AML-193 (cell line): ENCODE measurements around the gene PCSK4.

ENCODE experiments used
- DNase-seq, 2 experiments: peaks; one replicate each; lab custom pipeline; 2025; lab: John Stamatoyannopoulos, UW

PCSK4 gene

DNA sequence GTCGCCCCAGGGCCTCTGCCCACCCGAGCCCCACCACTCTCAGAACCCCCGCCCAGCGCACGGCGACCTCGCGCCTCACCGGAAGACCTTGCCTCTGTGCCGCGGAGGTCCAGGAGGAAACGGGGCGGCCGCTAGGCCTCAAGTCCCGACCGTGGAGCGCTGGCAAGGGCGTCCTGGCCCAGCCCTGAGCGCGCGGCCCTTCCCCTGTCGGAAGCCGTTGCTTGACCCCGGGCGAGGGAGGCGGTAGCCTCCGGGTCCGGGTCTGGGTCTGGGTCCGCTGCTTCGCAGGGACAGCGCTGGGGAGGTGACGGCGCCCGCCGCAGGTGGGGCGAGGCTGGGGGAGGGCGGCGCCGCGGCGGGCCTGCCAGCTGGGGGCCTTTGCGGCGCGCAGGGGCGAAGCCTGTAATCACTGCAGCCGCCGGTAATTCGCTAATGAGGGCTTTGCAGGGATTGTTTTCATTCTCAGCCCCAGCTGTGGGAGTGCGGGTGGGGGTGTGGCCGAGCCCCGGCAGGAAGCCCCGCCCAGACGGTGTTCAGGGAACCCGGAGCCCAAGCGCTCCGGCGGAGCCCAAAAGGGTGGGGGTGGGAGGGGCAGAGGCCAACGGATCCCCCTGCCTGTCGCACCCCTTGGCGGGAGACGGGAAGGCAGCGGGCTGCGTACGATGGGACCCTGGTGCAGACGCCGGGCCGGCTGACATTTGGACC, 19.7 kb downstream of the PCSK4 start:
- DNase-seq: no peak

GRCh38 chr19:1470055-1470304, 20.2 kb downstream of the PCSK4 start:
- DNase-seq: no peak

DNA sequence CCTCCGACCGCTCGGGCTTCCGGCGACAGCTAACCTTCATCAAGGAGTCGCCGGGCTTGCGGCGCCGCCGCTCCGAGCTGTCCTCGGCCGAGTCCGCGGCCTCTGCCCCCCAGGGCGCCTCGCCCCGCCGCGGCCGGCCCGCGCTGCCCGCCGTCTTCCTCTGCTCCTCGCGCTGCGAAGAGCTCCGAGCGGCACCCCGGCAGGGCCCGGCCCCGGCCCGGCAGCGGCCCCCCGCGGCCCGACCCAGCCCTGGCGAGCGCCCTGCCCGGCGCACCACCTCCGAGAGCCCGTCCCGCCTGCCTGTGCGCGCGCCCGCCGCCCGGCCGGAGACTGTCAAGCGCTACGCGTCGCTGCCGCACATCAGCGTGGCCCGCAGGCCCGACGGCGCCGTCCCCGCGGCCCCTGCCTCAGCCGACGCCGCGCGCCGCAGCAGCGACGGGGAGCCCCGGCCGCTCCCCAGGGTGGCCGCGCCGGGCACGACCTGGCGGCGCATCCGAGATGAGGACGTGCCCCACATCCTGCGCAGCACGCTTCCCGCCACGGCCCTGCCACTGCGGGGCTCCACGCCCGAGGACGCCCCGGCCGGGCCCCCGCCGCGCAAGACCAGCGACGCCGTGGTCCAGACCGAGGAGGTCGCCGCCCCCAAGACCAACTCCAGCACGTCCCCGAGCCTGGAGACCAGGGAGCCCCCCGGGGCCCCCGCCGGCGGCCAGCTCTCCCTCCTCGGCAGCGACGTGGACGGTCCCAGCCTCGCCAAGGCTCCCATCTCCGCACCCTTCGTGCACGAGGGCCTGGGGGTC, 20.7 kb downstream of the PCSK4 start:
- DNase-seq: no peak

- no peak for DNase-seq
Measured at GRCh38 chr19:1468821-1469254, 21.3 kb downstream of the PCSK4 start.

- DNase-seq: no peak
Measured at GRCh38 chr19:1468274-1468820, 21.8 kb downstream of the PCSK4 start.

DNA sequence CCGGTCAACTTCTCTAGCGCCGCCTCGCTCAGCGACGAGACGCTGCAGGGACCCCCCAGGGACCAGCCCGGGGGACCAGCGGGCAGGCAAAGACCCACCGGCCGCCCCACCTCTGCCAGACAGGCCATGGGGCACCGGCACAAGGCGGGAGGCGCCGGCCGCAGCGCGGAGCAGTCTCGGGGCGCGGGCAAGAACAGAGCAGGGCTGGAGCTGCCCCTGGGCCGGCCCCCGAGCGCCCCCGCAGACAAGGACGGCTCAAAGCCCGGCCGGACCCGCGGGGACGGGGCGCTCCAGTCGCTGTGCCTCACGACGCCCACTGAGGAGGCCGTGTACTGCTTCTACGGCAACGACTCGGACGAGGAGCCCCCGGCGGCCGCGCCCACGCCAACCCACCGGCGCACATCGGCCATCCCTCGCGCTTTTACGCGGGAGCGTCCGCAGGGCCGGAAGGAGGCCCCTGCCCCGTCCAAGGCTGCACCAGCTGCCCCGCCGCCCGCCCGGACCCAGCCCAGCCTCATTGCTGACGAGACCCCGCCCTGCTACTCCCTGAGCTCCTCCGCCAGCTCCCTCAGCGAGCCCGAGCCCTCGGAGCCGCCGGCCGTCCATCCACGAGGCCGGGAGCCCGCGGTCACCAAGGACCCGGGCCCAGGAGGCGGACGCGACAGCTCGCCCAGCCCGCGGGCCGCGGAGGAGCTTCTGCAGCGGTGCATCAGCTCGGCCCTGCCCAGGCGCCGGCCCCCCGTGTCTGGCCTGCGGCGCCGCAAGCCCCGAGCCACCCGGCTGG, 22.5 kb downstream of the PCSK4 start:
- no peak for DNase-seq

GRCh38 chr19:1467215-1467489, 23.0 kb downstream of the PCSK4 start:
- DNase-seq: no peak

DNA sequence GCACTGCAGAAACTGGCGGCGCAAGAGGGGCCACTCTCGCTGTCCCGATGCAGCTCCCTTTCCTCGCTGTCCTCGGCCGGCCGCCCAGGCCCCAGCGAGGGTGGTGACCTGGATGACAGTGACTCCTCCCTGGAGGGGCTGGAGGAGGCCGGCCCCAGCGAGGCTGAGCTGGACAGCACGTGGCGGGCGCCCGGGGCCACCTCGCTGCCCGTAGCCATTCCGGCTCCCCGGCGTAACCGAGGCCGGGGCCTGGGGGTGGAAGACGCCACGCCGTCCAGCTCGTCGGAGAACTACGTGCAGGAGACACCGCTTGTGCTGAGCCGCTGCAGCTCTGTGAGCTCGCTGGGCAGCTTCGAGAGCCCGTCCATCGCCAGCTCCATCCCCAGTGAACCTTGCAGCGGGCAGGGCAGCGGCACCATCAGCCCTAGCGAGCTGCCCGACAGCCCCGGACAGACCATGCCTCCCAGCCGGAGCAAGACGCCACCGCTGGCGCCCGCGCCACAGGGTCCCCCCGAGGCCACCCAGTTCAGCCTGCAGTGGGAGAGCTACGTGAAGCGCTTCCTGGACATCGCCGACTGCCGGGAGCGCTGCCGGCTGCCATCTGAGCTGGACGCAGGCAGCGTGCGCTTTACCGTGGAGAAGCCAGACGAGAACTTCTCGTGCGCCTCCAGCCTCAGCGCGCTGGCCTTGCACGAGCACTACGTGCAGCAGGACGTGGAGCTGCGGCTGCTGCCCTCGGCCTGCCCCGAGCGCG, 23.5 kb downstream of the PCSK4 start:
- DNase-seq: no peak

- DNase-seq: no peak
Measured at GRCh38 chr19:1466018-1466460, 24.1 kb downstream of the PCSK4 start.

DNA sequence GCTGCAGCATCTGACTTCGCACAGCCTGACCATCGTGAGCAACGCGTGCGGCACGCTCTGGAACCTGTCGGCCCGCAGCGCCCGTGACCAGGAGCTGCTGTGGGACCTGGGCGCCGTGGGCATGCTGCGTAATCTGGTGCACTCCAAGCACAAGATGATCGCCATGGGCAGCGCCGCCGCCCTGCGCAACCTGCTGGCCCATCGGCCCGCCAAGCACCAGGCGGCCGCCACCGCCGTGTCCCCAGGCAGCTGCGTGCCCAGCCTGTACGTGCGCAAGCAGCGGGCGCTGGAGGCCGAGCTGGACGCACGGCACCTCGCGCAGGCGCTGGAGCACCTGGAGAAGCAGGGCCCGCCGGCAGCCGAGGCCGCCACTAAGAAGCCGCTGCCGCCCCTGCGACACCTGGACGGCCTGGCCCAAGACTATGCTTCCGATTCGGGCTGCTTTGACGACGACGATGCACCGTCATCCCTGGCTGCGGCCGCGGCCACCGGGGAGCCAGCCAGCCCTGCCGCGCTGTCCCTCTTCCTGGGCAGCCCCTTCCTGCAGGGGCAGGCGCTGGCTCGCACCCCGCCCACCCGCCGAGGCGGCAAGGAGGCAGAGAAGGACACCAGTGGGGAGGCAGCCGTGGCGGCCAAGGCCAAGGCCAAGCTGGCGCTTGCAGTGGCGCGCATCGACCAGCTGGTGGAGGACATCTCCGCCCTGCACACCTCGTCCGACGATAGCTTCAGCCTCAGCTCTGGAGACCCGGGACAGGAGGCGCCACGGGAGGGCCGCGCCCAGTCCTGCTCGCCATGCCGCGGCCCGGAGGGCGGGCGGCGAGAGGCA, 24.7 kb downstream of the PCSK4 start:
- no peak for DNase-seq

DNA sequence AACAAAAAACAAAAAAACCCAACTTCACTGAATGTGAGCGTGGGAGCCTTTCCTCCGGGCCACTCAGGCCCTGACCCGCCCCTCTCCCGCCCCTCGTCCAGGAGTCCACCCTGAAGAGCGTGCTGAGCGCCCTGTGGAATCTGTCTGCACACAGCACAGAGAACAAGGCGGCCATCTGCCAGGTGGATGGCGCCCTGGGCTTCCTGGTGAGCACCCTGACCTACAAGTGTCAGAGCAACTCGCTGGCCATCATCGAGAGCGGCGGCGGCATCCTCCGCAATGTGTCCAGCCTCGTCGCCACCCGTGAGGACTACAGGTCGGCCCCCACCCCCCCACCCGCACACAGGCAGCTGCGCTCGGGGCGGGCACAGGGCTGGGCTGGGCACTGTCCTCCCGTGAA, 28.3 kb downstream of the PCSK4 start:
- no peak for DNase-seq

- no peak for DNase-seq
Measured at GRCh38 chr19:1460033-1460995, 29.8 kb downstream of the PCSK4 start.

- no peak for DNase-seq
Measured at GRCh38 chr19:1459479-1459878, 30.7 kb downstream of the PCSK4 start.

- DNase-seq: no peak
Measured at GRCh38 chr19:1457892-1458291, 32.3 kb downstream of the PCSK4 start.

DNA sequence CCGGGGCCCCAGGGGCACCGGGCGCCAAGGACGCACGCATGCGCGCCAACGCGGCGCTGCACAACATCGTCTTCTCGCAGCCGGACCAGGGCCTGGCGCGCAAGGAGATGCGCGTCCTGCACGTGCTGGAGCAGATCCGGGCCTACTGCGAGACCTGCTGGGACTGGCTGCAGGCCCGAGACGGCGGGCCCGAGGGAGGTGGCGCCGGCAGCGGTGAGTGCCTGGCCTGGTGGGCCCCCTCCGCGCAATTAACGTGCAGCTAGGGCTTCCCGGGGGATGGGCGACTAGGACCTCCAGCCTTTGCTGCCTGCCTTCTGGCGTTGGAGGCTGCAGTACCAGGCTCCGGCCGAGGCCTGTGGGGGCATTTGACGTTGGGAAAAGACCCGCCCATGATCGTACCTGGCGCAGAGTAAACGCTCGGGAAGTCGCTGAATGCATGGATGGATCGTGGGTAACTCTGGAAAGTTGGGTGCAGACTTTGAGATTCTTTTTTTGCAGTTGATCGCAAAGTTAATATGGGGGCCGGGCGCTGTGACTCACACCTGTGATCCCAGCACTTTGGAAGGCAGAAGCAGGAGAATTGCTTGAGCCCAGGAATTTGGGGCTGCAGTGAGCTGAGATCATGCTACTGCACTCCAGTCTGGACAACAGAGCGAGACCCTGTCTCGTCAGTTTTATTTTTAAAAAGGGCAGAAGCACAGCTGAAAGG, 33.0 kb downstream of the PCSK4 start:
- no peak for DNase-seq

DNA sequence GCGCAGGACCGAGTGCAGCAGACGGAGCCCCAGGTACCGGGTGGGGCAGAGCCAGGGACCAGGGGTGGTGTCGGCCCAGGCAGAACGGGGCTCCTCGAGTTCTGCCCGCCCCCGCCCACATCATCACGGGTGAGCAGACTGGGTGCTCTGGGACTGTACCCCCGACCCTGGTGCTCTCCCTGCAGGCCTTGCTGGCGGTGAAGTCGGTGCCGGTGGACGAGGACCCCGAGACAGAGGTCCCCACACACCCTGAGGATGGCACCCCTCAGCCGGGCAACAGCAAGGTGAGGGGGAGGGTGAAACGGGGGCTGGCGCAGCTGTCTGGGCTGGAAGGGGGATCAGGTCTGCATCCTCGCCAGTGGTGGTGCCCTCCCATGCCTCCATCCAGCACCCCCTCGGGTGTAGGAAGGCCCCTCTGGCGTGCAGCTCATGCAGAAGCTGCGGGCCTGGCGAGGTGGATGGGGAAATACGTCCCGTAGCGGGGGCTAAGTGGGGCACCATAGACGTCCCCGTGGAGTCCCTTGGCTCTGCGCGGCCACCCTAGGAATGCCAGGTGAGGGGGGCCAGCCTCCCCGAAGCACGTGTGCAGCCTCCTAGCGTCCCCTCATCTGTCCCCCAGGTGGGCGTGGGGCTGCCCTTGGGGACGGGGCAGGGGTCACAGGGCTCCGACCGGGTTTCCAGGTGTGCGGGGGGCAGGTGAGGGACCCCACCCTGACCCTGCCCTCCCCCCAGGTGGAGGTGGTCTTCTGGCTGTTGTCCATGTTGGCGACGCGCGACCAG, 33.8 kb downstream of the PCSK4 start:
- no peak for DNase-seq

DNA sequence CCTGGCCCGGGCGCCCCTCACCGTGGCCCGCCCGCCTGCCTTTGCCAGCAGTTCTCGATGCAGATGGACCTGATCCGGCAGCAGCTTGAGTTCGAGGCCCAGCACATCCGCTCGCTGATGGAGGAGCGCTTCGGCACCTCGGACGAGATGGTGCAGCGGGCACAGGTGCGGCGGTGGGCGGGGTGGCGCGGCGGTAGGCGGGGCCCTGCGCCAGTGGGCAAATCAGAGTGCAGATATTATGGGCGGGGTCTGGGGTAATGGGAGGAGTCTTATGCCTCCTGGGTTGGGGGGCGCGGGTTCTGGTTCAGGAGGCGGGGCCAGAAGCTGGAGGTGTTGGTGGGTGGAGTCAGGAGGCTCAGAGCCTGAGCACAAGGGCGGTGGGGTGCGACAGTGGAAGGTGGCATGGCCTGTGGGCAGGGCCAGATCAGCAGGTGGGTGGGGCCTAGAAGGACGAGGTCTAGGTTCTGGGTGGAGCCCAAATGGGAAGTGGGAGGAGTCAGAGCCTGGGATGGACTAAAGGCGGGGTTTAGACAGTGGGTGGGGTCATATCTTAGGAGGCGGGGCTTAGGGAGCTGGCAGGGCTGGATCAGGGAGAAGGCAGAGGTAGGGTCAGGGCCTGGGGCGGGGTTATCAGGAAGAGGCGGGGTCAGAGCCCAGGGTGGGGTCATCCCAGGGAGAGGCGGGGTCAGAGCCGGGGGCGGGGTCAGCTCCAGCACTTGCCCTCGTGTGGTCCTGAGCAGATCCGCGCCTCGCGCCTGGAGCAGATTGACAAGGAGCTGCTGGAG, 34.6 kb downstream of the PCSK4 start:
- DNase-seq: peak in 1 of 2 experiments; percentile 19

GRCh38 chr19:1455002-1455335, 35.2 kb downstream of the PCSK4 start:
- DNase-seq: no peak
